Measurements from ENCODE around the gene CTNNBL1.
A peak's percentile ranks its signal among the peaks of the same experiment; 100 is the strongest.
"Not testable (repeated sequence)": the region's sequence is repeated elsewhere in the genome, so short reads cannot be mapped to it uniquely, and the experiment has no call there.

Gene CTNNBL1

DNA sequence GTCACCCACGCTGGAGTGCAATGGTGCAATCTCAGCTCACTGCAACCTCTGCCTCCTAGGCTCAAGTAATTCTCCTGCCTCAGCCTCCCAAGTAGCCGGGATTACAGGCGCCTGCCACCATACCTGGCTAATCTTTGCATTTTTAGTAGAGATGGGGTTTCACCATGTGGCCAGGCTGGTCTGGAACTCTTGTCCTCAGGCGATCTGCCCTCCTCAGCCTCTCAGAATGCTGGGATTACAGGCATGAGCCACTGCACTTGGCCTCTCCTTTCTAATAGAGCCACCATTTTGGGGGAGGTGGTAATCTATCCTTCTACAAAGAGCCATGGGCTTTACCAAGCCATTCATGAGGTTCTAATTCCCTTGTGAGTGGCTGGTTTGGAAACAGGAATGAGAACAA, 14.1 kb upstream of the CTNNBL1 start:
- not testable (repeated sequence) for DNase-seq (ENCODE audit: low spot score)

DNA sequence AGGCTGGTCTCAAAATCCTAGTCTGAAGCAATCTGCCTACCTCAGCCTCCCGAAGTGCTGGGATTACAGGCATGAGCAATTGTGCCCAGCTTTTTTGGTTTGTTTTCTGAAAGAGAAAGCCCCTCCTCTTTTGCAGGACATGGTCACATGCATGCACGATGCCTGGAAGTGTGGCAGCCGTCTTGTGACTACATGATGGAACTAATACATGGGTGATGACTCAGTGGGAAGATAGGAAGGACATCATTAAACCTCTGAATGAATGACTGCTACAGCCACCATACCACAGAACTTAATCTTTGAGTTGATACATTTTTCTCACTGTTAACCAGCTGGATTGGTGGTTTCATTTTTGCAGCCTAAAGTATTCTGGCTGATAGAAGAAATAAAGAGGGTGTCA, 13.4 kb upstream of the CTNNBL1 start:
- DNase-seq (ENCODE audit: low spot score): peak; percentile 41

DNA sequence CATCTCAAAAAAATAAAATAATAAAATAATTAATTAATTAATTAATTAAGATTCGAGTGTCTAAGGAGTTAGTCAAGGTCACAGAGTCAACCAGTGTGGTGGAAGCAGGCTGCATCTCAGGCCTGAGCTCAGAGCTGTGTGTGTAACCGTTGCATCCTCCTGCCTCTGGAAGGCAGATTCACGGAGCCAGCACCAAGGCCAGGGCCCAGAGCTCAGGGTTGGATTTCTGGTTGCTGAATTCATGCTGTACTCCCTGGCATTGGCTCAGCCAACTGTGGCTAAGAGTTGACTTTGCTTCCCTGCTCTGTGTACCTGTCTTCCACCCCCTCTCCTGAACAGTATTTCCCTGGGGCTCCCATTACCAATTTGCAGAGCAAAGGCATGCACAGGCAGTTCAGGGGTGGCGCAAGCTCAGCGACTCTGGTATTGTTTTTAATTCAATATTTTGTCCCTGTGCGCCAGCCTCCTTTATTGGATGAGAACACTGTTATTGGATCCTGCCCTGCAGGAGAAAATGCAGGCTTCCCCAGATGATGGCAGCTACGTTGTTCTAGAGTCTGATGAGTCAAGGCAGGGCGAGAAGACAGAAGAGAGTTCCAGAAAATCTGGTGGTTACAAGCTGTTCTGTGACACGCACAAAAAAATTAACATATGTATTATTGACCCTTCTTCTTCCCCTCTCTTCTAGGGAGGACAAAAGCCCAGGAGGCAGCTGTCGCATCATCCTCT, 12.3 kb upstream of the CTNNBL1 start:
- no peak for DNase-seq (ENCODE audit: low spot score)

DNA sequence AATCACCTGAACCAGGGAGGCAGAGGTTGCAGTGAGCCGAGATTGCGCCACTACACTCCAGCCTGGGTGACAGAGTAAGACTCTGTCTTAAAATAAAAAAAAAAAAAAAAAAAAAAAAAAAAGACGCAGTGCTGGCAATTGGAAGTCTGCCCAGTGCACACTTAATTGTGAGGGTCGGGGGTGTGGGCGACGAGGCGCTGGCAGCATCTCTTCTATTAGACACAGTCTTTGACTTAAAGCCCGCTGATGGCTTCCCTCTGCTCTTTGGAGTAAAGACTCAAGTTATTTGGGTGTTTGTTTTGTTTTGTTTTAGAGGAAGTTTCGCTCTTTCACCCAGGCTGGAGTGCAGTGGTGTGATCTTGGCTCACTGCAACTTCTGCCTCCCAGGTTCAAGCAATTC, 10.7 kb upstream of the CTNNBL1 start:
- not testable (repeated sequence) for DNase-seq (ENCODE audit: low spot score)

DNA sequence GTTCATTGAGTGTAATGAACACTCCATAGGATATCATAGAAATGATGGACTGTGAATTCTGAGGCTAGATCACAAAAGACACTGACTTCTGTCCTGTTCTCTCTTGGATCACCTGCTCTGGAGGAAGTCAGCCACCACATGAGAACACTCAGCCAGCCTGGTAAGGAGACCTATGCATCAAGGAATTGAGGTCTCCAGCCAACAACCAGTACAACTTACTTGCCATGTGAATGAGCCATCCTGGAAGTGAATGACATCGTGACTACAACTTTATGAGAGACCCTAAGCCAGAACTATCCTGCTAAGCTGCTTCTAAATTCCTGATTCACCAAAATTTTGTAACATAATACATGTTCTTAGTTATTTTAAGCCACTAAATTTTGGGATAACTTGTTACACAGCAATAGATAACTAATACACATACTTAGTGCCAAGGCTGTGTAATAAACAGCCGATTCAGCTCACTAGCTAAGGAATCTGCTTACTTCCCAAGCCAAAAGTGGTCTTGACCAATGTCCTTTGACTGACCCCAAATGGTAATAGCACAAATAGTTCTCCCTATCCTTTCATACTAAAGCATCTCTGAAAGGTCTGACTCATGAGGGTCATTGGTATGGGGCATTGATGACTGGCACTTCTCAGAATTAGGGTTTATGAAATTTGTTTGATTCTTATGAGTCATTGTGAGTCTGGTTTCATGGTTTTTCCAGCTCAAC, 6.9 kb upstream of the CTNNBL1 start:
- DNase-seq (ENCODE audit: low spot score): peak; percentile 29

DNA sequence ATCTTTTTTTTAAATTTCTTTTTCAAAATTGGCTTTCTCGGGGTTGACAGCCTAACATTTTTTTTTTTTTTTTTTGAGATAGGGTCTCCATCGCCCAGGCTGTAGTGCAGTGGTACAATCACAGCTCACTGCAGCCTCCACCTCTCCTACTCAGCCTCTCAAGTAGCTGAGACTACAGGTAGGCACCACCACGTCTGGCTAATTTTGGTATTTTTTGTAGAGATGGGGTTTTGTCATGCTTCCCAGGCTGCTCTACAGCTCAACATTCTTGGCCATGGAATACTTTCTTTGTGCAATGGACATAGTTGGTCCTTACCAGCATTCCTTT, 6.4 kb upstream of the CTNNBL1 start:
- DNase-seq (ENCODE audit: low spot score): no peak

DNA sequence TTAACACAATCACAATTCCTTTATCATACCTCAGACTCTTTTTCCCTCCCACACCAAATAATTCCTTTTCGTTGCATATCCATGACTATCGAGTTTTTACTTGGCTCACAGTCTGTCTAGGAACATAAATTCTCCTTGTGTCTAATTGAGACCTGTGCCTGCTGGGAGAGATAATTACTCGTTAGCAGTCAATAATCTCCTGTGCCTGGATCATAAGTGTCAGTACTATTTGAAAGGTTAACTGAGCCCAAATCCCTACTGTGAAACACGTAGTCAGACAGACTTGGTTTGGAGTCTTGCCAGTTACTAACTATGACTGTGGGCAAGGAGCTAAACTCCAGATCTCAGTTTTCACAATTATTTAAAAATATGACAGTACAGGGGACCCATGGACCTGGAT, 5.7 kb upstream of the CTNNBL1 start:
- no peak for DNase-seq (ENCODE audit: low spot score)

DNA sequence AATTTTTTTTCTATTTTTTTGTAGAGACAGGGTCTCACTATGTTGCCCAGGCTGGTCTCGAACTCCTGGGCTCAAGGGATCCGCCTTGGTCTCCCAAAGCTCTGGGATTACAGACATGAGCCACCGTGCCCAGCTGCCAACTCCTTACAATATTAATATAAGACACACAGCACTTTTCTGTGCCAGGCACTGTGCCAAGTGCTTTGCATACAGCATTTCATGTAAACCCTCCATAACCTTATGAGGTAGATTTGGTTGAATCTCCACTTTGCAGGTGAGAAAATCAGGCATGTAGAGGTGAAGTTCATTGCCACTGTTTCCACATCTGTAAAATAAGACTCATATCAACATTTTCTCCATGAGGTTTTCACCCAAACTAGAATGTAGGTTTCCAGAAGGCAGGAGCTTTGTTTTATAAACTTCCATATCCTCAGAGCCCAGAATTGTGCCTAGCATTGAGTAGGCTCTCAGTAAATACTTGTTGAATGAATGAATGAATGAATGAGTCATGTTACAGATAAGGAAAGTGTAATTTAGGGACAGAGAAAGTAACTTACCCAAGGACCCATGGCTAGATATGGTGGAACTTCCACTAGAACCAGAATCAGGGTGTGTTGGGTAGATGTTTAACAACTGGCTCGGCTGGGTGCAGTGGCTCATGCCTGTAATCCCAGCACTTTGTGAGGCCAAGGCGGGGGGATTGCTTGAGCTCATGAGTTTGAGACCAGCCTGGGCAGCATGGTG, 3.0 kb upstream of the CTNNBL1 start:
- no peak for DNase-seq (ENCODE audit: low spot score)

DNA sequence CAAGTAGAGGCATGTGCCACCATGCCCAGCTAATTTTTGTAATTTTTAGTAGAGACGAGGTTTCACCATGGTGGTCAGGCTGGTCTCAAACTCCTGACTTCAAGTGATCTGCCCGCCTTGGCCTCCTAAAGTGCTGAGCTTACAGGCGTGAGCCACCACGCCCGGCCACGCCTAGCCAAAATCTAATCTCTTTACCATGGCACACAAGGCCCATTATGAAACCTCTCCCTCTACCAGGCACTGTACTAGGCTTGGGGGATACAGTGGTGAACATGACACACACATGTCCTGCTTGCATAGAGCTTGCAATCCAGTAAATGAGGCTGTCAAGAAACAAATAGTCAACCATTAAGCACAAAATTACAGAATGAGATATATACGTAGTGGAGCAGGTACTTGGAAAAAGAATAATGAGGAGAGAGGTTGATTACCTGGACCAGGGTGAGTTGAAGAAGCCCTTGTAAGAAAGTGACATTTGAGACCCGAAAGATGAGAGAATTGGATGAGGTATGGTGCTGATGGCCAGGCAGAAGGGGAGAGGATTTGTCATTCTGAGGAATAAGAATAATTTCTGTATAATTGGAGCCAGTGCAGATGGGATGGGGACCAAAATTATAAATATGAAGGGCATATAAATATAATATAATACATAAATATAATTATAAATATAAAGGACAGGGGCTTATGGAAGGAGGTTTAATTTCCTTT, 1.2 kb upstream of the CTNNBL1 start:
- no peak for DNase-seq (ENCODE audit: low spot score)

DNA sequence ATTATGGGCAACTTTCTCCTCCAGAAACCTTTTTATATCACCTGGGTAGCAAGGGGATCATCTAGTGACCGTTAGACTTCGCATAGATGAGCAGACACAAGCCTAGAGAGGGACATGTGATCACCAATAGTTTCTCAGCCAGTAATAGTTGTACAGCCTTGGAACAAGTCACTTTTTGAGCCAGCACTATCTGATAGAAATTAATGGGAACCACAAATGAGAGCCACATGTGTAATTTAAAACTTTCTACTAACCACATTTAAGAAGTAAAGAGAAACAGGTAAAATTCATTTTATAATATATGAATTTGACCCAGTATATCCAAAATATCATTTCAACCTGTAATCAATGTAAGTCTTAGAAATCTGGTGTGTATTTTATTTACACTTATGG, 592 bp upstream of the CTNNBL1 start:
- no peak for DNase-seq (ENCODE audit: low spot score)

DNA sequence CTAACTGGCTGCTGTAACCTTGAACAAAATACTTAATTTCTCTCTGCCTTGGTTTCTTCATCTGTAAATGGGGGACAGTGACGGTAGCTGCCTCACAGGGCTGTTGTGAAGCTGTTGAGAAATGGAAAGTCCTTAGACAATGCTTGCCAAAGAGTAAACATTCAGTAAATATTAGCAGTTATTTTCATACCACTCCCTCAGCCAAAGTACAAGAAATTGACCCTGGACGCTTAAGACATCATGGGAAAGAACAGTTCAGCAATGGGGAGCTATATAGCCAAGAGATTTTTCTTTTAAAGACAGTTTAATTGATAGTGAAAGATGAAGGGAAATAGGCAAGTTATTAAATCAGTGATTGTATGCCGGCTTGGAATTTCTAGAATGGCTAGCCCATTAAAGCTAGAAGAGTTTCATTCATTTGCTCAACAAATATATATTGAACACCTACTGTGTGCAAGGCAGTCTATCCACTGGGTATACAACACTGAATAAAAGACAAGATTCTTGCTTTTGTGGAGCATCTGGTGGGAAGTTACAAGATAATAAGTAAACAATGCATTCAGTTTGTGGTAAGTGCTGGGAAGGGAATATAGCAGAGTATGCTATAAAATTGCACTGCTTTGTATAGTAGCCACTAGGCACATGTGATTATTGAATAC, 2.0 kb downstream of the CTNNBL1 start:
- DNase-seq (ENCODE audit: low spot score): no peak

DNA sequence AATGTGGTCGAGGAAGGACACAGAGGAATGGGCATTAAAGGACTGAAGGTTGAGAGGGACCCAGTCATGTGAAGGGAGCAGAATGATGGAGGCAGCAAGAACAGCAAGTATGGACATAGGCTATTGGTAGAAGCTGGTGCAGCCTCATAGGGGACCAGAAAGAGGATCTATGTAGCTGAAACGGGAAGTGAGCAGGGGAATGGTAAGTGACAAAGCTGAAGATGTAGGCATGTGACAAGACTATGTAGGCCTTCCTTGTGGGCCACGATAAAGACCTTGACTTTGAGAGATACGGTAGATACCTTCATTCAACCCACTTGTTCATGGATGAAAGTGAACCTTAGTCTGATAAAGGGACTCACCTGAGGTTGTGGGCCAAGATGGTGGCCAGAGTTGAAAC, 3.5 kb downstream of the CTNNBL1 start:
- no peak for DNase-seq (ENCODE audit: low spot score)

DNA sequence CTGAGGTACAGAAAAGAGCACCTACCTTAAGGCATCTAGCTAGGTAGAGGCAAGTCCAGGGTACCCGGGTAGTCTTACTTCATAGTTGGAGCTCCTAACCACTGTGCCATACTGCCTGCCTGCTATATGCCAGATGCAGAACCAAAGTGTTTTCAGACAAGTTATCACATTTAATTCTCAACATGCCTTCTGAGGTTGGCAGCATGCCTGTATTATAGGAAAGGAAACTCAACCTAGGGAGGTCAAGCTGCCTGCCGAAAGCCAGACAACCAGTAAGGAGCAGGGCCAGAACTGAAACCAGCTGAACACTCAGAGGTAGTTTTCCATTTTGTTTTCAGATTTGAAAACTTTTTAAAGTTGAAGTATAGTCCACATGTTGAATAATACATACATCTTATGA, 5.4 kb downstream of the CTNNBL1 start:
- DNase-seq (ENCODE audit: low spot score): no peak

DNA sequence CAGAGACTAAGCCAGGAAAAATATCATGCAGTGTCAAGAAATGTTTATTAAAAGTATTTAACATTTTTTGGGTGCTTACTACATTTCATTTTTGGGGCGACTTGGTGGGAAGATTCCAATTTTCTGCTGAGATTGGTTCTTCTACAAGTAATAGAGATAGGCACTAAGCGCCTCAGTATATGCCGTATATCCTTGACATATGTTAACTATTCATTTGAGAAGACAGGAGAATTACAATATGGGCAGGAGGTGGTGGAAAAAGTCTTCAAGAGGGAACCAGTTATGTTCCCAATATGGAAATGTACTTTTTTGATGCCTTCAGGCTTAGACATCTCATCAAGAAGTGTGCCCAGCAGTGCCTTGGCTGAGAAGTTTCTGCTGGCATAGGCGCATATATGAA, 6.5 kb downstream of the CTNNBL1 start:
- no peak for DNase-seq (ENCODE audit: low spot score)

DNA sequence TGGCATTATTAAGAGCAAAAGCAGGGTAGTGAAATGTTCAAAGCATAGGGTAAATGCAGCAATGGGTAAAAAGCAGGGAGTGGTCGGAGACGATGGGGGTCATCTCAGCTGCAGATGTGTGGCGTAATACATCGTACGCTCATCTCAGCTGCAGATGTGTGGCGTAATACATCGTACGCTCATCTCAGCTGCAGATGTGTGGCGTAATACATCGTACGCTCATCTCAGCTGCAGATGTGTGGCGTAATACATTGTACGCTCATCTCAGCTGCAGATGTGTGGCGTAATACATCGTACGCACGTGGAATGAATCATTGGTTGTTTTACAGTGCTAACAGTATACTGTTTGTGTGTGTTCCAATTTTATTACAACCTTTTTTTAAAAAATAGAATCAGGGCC, 7.8 kb downstream of the CTNNBL1 start:
- not testable (repeated sequence) for DNase-seq (ENCODE audit: low spot score)

DNA sequence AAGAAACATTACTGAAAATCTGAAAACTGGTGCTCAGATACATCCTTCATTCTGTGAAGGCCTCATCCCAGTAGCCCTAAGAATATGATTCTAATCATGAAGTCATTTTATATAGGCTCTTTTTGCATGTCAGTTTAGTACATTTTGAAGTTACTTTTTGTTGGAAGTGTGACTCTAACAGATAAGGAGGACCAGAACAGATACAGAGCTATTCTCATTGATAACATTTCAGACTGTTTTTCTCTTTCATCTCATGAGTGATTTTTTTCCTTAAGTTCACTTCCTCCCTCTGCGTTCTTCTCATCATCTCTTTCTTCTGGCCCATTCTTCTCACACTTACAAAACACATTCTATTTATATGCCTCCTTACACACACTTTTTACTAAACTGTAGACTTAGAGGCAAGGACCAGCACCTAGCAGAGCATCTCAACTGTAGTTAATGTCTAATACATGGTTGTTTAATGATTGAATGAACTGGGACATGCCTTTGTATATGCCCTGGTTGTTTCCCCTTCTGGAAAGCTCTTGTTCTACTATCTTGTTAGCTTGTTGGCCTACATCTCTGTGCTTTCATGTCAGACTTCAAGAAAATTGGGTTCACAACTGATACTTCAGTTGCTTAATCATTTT, 8.7 kb downstream of the CTNNBL1 start:
- DNase-seq (ENCODE audit: low spot score): peak; percentile 17

DNA sequence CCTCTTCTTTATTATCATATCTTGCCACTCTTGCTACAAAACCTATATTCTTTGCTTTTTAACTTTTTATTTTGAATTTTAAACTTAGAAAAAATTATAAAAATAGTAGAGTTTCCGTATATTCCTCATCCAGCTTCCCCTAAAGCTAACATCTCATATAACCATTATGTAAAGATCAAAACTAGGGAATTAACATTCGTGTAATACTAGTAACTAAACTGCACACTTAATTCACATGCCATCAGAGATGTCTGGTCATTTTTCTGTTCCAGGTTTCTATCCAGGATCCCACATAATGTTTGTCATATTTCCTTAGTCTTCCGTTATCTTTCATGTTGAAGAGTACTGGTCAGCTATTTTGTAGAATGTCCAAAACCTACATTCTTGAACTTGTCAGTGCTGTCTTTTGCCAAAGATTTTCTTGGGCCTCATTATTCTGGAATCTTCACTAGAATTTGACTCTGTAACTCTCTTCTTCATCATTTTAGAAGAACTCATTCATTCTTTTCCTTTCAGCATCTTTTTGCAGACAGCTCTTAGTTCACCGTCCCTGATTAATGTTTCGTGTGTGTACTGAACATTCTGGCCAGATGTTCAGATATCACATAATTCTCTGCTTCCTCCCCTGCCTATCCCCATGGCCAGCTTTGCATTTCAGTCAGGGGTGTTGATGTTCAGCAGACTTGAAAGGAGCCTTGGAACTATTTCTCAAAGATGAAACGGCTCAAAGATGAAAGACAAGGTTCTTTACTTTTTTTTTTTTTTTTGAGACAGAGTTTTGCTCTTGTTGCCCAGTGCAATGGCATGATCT, 9.4 kb downstream of the CTNNBL1 start:
- no peak for DNase-seq (ENCODE audit: low spot score)

DNA sequence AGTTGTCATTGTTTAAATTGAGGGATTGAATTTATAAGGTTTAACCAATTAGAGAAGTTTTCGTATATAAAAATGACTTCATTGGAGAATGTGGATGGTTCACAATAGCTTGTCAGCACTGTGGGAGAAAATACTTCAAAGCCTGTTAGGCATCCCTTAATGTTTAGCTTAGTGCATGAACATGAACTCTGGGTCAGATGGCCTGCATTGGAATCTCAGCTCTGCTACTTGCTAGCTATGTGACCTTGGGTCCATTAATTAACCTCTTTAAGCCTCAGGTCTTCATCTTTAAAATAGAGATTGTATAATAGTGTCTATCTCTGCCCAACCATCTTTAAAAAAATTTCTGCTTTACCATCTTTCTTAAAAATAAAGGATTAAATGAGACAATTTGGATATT, 11.1 kb downstream of the CTNNBL1 start:
- DNase-seq (ENCODE audit: low spot score): no peak

DNA sequence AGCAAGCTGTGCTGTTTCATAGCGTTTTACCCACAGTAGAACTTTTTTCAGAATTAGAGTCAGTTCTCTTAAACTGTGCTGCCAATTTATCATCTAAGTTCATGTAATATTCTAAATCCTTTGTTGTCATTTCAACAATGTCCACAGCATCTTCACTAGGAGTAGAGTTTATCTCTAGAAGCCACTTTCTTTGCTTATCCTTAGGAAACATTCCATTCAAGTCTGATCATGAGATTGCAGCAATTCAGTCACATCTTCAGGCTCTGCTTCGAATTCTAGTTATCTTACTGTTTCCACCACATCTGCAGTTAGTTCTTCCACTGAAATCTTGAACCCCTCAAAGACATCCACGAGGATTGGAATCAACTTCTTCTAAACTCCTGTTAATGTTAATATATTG, 12.5 kb downstream of the CTNNBL1 start:
- DNase-seq (ENCODE audit: low spot score): no peak

DNA sequence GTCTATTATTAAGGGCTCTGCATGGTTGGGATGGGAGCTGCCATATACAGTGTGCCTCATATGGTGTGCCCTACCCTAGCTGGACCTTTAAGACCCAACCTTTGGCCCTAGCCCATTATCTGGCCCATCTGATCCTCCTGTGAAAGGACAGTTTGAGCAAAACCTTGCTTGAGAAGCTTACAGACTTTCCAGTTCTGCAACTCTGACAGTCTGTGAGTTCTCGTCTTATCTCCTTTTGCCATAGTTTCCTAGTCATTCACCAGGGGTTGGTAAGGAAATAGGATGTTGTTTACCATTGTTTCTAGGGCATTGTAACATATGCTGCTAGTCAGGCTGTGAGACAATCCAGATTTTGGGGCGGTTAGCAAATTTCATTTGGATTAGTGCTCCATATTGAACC, 17.2 kb downstream of the CTNNBL1 start:
- no peak for DNase-seq (ENCODE audit: low spot score)
